Spleen (tissue), 11 donors: ENCODE measurements around the gene TCEANC2. TPM values are rescaled to one million over a fixed set of nuclear protein-coding genes. Genes with fewer than 3 reads are reported as not detected.
"Not testable (repeated sequence)": the region's sequence is repeated elsewhere in the genome, so short reads cannot be mapped to it uniquely, and the experiment has no call there.

Source experiments
- DNase-seq: peaks from one replicate; pipeline ENCODE4 v3.0.0-alpha.2; 2020
- H3K27ac ChIP-seq, 8 donors: fragments of 200-600 bp; sonication (generic) in 7 of 8; 1 replicate in 4 of 8; 2 replicates in 4 of 8; pipeline versions ENCODE4 v1.5.0 to v1.8.0; 2016 to 2021; ENCODE audit warnings: inconsistent platforms in 4 of 8, mild to moderate bottlenecking in 4 of 8, moderate library complexity in 1 of 8
- H3K27me3 ChIP-seq, 7 donors: fragments of 200-600 bp; sonication (generic) in 6 of 7; replicated peaks in 1 of 7; 1 replicate in 4 of 7; 2 replicates in 3 of 7; pipeline versions ENCODE4 v1.5.0 to v1.8.0; 2016 to 2021; ENCODE audit warnings: inconsistent platforms in 3 of 7, mild to moderate bottlenecking in 1 of 7
- H3K36me3 ChIP-seq, 6 donors: fragments of 200-600 bp; sonication (generic) in 5 of 6; 1 replicate in 4 of 6; 2 replicates in 2 of 6; pipeline versions ENCODE4 v1.5.0 to v1.8.0; 2016 to 2021; ENCODE audit warnings: inconsistent platforms in 2 of 6
- H3K4me1 ChIP-seq, 6 donors: fragments of 200-600 bp; sonication (generic) in 5 of 6; 1 replicate in 3 of 6; 2 replicates in 3 of 6; pipeline versions ENCODE4 v1.5.0 to v1.8.0; 2016 to 2021; ENCODE audit warnings: inconsistent platforms in 3 of 6
- H3K4me3 ChIP-seq, 8 donors: fragments of 200-600 bp; sonication (generic) in 7 of 8; 1 replicate in 4 of 8; 2 replicates in 4 of 8; pipeline versions ENCODE4 v1.5.0 to v1.8.0; 2016 to 2021; ENCODE audit warnings: inconsistent platforms in 4 of 8, mild to moderate bottlenecking in 4 of 8, moderate library complexity in 2 of 8
- H3K9me3 ChIP-seq, 8 donors: fragments of 200-600 bp; sonication (generic) in 7 of 8; 1 replicate in 4 of 8; 2 replicates in 4 of 8; pipeline versions ENCODE4 v1.5.0 to v1.8.0; 2016 to 2021; ENCODE audit warnings: inconsistent platforms in 4 of 8
- POLR2A ChIP-seq, 3 donors: fragments of 450-650 bp; IDR thresholded peaks; one replicate each; pipeline ENCODE4 v1.5.1; 2017; ENCODE audit warnings: antibody characterized with exemption in 3 of 3, mild to moderate bottlenecking in 1 of 3
- POLR2AphosphoS5 ChIP-seq, 3 donors: sonication (generic); formaldehyde crosslinking; IDR thresholded peaks; one replicate each; pipeline ENCODE4 v1.5.1; 2017; ENCODE audit warnings: antibody characterized with exemption in 3 of 3
- WGBS, 5 donors: extraction: QIAGEN DNeasy Blood & Tissue Kit in 3 of 5; methylation state at CpG; one replicate each; pipeline versions ENCODE4 v1.1.5 to v1.1.7; 2013 to 2018; 5-methylcytosine and 5-hydroxymethylcytosine counted together
- intact Hi-C: fragments of 100-400 bp; cut with DNase I; formaldehyde crosslinking; loops from one replicate; pipeline ENCODE4 v1.15.0; 2023; ENCODE audit warnings: low total_unique reads
- polyA plus RNA-seq, 3 donors: library from polyadenylated mRNA; stranded (reverse); fragments of 200-250 nt; gene quantifications; one replicate each; pipeline ENCODE4 v1.2.1, GENCODE V29; 2013
- total RNA-seq, 7 donors: library from RNA; depleted of rRNA in 3 of 7; stranded (reverse); fragments of >200 nt in 3 of 7; fragmentation: NEBNext Ultra II Directional in 4 of 7; extraction: Animal tissue kit (Norgen Biotek cat#: 25700) in 4 of 7; gene quantifications; one replicate each; pipeline versions ENCODE4 v1.1.0 to v1.2.1, GENCODE V29; 2016 to 2021
- TF ChIP-seq, protein P1 (sequence below), 11 experiments: fragments of 200-600 bp in 7 of 11; fragments of 450-650 bp in 4 of 11; sonication (generic) in 4 of 11; IDR thresholded peaks in 8 of 11; conservative IDR thresholded peaks in 3 of 11; 1 replicate in 7 of 11; 2 replicates in 4 of 11; pipeline versions ENCODE4 v1.4.0 to v1.8.0; 2016 to 2021; ENCODE audit warnings: antibody characterized with exemption in 11 of 11, inconsistent platforms in 4 of 11, mild to moderate bottlenecking in 1 of 11
- donor health status: healthy with polysubstance abuse.
- donor health status: DM: no; HTN: no; CAD: no; lungs with moderate emphysema.
- donor health status: DM: no; HTN: no; CAD: no.
- donor health status: Bipolar disorder and iron deficiency.
- donor health status: healthy.
- donor health status: DM: no; HTN: no; CAD: no.
- donor health status: DM: yes; HTN: yes; CAD: no.

The TCEANC2 gene
- total and polyA plus RNA-seq, 10 donors = 1.9 to 12.7 (median 6.4) TPM

DNA sequence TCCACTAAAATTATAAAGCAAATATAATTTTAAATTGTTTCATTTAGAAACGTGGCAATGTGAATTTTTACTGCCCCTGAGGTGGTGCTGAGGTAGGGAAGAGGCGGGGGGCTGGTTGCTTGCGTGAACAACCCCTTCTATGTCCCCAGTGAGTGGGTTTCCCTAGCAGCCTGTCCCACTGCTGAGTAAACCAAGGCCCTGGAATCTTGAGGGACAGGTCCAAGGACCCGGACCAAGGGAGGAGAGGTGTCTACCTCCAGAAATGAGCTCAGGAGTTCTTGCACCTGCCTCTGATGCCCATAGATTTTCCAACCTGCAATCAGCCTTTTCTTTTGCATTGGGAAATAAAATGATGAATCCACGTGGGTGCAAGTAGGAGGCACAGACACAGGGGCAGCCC lies 34.8 kb upstream of the TCEANC2 start:
- Histone ChIP-seq H3K4me3 (no peak overlapping the region), H3K36me3 (no peaks in the 10 kb centered on the region), H3K4me1 (no peaks in the 10 kb centered on the region), H3K27me3 (peaks cover 0 to 15% (median 0%) of the 10 kb centered on the region in 7 donors), H3K27ac (no peak overlapping the region), H3K9me3 (no peaks in the 10 kb centered on the region)
- intact Hi-C loops = no loop called here
- TF ChIP-seq POLR2A (IDR thresholded peaks at IDR 0.05) = no peak
- TF ChIP-seq, protein P1, sequence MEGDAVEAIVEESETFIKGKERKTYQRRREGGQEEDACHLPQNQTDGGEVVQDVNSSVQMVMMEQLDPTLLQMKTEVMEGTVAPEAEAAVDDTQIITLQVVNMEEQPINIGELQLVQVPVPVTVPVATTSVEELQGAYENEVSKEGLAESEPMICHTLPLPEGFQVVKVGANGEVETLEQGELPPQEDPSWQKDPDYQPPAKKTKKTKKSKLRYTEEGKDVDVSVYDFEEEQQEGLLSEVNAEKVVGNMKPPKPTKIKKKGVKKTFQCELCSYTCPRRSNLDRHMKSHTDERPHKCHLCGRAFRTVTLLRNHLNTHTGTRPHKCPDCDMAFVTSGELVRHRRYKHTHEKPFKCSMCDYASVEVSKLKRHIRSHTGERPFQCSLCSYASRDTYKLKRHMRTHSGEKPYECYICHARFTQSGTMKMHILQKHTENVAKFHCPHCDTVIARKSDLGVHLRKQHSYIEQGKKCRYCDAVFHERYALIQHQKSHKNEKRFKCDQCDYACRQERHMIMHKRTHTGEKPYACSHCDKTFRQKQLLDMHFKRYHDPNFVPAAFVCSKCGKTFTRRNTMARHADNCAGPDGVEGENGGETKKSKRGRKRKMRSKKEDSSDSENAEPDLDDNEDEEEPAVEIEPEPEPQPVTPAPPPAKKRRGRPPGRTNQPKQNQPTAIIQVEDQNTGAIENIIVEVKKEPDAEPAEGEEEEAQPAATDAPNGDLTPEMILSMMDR (IDR thresholded peaks at IDR 0.05 in 8 of 11, conservative IDR thresholded peaks at IDR 0.05 in 3 of 11) = no peak
- no peak for DNase-seq
- WGBS, 5 donors = 69 to 85% (median 74%) methylated on average over 5 of the region's 5 CpGs

DNA sequence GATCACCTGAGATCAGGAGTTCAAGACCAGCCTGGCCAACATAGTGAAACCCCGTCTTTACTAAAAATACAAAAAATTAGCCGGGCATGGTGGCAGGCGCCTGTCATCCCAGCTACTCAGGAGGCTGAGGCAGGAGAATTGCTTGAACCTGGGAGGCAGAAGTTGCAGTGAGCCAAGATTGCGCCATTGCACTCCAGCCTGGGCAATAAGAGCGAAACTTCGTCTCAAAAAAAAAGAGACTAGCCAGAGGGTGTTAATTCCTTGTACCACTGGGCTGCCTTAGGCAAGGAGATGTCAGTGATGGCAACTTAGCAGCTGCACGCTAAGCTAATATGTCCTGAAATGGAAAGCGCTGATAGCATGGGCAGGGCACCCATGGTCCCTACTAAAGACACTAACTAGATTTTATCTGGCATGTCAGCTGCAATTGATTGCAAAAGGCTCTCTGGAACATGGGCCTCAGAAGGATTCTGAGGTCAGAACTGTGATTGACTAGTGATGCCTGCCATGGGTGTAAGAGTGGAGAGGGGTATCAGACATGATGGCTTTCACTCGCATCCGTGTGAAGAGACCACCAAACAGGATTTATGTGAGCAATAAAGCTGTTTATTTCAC lies 33.7 kb upstream of the TCEANC2 start:
- intact Hi-C loops, H3K9me3 ChIP-seq, H3K27me3 ChIP-seq, H3K36me3 ChIP-seq, H3K4me3 ChIP-seq, H3K4me1 ChIP-seq, H3K27ac ChIP-seq: not testable (repeated sequence)
- peak; percentile 11 for DNase-seq
- WGBS, 5 donors = 83 to 96% (median 88%) methylated on average over 10 of the region's 10 CpGs

DNA sequence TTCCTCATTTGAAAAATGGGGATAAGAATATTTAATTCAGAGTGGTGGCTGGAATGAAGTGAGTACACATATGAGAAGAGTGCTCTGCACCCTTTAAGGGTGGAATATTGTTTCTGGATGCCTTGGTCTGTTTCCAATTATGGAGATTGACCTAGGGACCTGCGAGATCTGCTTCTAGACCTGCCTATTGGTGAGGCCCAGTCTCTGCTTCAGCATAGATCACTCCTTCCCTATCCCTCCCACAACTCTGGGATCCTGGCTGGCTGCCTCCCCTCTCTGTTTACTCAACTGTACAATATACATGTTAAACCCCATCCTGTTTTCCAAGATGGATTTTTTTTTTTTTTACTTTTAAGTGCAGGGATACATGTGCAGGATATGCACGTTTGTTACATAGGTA lies 29.1 kb upstream of the TCEANC2 start:
- Histone ChIP-seq H3K4me3 (no peak overlapping the region), H3K27me3 (no peaks in the 10 kb centered on the region), H3K36me3 (peaks cover 0 to 11% (median 3%) of the 10 kb centered on the region in 6 donors), H3K9me3 (no peaks in the 10 kb centered on the region), H3K4me1 (no peaks in the 10 kb centered on the region), H3K27ac (no peak overlapping the region)
- 84 to 95% (median 89%) methylated on average over 2 of the region's 2 CpGs for WGBS, 5 donors
- DNase-seq = no peak
- no peak for TF ChIP-seq POLR2AphosphoS5 (IDR thresholded peaks at IDR 0.05)
- intact Hi-C loops = no loop called here

DNA sequence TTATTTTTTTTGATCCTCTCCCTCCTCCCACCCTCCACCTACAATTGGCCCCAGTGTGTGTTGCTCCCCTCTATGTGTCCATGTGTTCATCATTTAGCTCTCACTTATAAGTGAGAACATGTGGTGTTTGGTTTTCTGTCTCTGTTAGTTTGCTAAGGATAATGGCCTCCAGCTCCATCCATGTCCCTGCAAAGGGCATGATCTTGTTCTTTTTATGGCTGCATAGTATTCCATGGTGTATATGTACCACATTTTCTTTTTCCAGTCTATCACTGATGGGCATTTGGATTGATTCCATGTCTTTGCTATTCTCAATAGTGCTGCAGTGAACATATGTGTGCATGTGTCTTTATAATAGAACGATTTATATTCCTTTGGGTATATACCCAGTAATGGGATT lies 28.6 kb upstream of the TCEANC2 start:
- H3K4me3 ChIP-seq, H3K27ac ChIP-seq, H3K4me1 ChIP-seq, H3K9me3 ChIP-seq, DNase-seq, intact Hi-C loops, H3K27me3 ChIP-seq: not testable (repeated sequence)
- H3K36me3 ChIP-seq = peaks cover 0 to 15% (median 6%) of the 10 kb centered on the region in 6 donors
- WGBS, 5 donors = 96 to 98% (median 97%) methylated on average over 1 of the region's 1 CpG

DNA sequence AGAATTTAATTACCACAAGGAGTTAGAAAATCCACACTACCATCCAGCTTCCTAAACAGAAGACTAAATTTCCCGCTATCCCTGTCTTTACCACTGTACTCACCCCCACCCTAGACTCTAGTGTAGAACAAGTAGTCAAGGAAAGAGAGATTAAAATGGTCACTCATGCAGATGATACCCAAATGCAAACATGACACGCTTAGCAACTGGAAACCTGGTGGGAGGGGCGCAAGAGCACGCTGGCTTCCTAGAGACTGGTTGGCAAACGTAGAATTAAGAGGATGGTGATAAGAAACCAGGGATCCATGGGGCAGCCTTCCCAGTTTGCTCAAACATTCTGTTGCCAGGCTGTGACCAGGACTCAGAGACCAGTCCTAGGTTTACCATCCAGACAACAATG lies 25.6 kb upstream of the TCEANC2 start:
- Histone ChIP-seq H3K36me3 (peaks cover 0 to 46% (median 29%) of the 10 kb centered on the region in 6 donors), H3K9me3 (no peaks in the 10 kb centered on the region), H3K4me1 (no peaks in the 10 kb centered on the region), H3K27ac (no peak overlapping the region), H3K4me3 (no peak overlapping the region), H3K27me3 (no peaks in the 10 kb centered on the region)
- TF ChIP-seq, protein P1 (IDR thresholded peaks at IDR 0.05 in 8 of 11, conservative IDR thresholded peaks at IDR 0.05 in 3 of 11) = no peak
- TF ChIP-seq POLR2A (IDR thresholded peaks at IDR 0.05) (no peak), POLR2AphosphoS5 (IDR thresholded peaks at IDR 0.05) (no peak)
- 90 to 97% (median 93%) methylated on average over 5 of the region's 5 CpGs for WGBS, 5 donors
- no peak for DNase-seq
- intact Hi-C loops = no loop called here
